ENCODE data around the gene DUS2.

Gene DUS2

DNA sequence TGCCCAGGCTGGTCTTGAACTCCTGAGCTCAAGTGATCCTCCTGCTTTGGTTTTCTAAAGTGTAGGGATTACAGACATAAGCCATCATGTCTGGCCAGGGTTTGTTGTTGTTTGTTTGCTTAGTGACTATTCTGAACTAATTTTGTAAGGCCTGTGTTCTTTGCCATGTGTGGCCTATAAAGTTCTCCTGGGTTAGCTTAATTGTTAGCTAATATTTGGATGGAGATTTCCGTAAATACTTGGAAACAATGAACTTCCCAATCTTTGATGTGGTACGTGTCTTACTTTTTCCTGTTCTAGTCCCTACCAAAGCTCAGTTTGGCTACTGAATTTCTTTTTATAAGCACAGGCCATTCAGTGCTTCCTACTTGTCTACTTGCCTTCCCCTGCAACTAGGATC lies 24.9 kb downstream of the DUS2 start:
- no peak for DNase-seq

DNA sequence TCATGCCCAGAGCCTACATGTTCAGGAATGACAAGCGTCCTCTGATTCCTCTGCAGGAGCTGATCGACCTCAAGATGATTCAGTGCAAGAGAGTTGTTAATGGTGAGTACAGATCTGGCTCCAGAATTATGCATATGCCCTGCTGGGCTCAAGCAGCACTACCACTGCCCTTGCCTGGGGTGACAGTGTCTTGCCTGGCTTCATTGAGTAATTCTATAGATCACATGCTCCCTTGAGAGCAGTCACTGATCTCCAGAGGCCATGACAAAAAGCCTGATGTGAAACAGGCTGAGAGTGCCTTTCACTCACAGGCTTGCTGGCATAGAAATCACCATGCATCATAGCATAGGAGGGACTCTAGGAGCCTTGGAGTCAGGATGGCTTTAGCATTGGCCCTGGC lies 26.4 kb downstream of the DUS2 start:
- no peak for DNase-seq

DNA sequence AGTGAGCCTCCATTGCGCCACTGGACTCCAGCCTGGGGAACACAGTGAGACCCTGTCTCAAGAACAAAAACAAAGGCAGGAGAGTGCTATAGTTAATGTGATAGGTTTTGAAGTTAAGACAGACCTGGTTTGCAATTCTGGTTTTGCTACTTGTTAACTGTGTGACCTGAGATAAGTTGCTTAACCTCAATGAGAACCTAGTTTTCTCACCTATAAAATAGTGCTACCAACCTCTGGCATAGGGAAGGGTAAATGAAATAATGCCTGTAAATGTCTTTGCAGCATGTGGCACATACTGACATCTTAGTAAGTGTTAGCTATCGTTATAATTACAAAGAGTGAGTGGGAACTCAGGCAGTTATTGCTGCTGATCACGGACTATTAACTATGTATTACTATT lies 32.3 kb downstream of the DUS2 start:
- no peak for DNase-seq

DNA sequence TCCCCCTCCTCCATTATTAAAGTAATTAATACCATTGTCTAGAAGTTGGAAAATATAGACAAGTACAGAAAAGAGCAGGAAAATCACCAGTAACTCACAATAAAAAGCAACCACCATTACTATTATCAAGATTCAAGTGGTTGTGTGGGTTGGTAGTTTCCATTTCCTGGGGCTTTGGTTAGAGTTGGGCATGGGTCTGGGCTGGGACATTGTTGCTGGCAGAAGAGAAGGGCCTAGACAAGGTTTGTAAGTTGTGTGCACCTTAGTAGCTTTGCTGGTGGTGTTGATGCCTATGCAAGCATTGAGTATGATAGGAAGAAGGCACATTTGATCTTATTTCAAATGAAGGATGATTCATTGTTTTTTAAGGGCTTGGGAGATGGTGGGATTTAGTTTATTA lies 36.7 kb downstream of the DUS2 start:
- DNase-seq, result no peak

DNA sequence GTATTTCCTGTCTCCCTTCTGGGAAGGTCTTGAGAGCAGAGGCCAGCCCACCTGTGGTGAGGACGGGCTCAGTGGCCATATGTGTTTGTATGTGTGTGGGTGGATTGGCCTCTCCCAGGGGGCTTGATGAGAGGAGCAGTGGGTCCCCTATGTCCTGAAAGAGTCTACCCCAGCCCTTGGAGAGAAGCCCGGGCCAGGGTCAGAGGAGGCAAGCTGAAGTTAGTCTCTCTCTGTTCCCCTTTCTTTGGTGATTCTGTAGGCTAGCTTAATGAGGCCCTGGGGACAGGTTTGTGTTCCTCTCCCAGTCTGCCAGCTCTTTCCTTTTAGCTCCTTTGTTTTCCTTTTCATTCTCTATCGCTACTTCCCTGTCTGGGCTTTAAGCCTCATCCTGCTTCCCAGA lies 38.3 kb downstream of the DUS2 start:
- DNase-seq, result no peak

DNA sequence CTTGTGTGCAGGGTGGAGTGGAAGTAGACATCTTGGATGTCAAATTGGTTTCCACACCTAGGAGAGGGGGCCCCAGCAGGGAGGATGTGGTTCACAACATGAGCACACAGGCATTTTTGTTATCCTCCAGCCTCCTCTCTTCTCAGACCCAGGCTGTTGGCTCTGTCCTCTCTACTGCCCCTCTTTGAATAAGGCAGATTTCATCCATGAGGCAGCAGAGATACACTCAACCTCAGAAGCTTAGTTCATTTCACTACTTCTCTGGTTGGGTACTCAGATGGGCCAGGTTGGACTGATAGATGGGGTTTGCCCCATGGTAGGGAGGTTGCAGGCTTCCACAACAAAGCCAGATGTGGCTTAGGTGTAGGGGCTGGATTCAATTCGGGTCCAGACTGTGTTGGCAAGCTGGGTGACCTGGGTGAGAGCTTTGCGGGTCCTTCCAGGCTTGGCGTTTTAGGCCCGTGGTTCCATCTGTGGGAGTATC lies 39.9 kb downstream of the DUS2 start:
- DNase-seq, result peak; percentile 69

DNA sequence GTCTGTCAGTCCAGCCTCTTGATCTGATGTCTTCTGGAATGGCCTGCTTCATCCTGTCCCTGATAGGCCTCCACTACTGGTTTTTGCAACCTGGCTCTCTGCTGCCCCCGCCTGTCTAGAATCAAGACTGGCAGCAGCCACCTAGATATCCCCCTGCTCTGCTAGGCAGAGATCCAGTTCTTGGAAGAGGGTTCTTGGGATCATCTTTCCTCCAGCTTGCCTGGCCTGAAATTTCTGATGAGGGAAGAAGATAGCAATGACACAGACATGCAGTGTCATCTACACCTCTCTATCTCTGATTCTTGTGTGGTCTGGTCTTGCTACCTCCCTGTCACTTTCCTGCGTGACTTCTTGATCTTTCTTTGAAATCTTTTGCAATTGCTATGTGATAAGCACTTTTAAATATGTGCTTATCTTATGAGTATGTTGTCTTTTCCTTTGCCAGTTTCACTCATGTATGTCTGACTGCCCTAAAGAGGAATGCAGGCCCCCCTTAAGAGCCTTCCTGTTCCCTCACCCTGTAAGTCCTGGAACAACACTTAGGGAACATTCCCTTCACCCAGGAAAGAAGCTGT lies 41.8 kb downstream of the DUS2 start:
- DNase-seq, result peak; percentile 84

DNA sequence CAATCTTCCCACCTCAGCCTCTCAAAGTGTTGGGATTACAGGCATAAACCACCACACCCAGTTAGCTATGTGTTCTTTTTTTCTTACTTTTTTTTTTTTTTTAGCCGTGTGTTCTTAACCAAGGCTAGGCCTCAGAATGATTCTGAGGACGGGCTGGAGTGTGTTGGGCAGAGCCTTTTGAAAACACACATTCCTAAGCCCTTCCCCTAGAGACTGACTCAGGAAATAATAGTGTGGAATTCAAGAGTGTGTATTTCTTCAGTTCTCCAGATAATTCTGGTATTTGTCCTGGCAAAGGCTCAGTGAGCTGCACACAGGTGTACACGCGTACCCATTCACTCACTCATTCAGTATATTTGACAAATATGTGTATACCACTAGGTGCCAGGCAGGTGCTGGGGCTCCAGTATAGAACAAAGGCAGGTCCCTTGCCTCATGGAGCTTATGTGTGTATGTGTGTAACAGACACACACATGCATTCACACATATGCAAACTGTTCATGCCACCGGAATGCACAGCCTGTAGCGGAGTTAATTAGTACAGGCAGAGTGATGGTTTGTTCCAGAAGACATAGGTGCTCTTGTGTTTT lies 42.7 kb downstream of the DUS2 start:
- DNase-seq, result no peak

DNA sequence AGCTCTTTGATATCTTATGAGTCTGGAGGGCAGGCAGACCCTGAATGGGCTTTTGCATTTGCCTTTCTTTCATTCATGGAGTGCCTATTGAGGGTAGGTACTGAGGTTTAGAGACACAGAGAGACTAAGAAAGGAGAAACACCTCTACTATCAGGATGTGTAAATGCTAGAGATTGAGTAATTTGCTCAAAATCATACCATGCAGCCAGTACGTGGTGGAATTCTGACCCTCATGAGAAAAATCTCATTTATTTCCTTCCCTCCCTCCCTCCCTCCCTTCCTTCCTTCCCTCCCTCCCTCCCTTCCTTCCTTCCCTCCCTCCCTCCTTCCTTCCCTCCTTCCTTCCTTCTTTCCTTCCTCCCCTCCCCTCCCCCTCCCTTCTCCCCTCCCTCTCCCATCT lies 43.7 kb downstream of the DUS2 start:
- DNase-seq, result no peak

DNA sequence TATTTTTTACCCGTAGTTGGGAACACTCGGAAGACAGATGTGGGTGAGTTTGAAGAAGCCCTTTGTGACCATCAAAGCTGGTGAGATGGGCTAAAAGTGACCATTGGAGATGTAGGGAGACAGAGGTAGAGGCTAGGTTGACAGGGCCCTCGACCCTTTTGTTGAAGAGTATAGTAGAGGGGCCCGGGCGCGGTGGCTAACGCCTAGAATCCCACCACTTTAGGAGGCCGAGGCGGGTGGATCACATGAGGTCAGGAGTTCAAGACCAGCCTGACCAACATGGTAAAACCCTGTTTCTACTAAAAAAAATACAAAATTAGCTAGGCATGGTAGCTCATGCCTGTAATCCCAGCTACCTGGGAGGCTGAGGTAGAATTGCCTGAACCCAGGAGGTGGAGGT lies 45.8 kb downstream of the DUS2 start:
- no peak for DNase-seq

DNA sequence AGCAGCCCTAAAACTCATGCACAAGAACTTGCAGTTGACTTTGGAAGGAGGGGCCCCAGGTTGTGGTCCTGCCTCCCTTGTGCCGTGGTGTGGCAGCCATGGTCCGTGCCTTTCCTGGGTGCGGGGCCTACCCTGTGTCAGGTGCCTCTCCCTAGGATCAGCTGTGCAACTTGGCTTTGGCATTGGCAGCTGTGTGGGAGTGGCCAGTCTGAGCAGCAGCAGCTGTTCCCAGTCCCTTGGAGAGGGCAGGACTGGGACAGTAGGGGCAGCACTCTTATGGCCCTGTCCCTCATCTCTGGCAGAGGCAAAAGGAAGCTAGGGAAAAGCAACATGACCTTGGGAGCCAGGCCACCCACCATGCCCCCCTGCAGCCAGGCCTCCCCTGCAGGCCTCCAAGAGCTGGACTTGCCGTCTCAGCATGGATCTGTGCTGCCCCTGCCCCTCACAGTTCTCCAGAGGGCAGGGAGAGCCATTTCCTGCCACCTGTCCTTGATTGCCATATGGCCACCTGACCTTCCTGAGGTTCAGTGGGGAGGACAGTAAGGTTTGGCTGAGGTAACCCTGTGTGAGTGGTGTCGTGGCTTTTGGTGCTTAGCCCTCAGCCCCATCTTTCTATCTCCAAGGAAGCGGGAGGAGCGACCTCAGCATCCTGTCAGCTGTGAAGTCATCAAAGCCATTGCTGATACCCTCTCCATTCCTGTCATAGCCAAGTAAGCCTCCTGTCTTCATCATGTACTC lies 46.6 kb downstream of the DUS2 start:
- DNase-seq, result peak; percentile 57

DNA sequence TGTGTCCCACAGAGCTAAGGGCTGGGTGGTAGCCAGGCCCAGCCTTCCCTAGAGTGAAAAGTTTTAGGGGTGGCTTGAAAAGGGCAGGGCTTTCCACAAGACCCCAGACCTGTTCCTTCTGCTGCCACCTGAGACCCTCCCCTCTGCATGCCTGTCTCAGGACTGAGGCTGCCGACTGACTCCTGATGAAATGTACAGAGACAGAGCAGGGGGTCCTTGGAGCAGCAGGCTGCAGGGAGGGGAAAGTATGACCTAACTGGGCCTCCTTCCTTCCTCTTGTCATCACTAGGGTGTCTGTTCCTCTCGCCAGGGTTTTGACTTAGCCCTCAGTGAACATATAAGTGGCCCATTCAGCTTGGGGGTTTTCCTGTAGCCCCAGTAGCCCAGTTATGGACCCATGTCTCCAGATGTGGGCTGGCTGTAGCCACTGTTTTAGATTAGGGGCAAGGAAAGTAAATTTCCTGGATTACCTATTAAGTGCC lies 47.2 kb downstream of the DUS2 start:
- DNase-seq, result no peak

DNA sequence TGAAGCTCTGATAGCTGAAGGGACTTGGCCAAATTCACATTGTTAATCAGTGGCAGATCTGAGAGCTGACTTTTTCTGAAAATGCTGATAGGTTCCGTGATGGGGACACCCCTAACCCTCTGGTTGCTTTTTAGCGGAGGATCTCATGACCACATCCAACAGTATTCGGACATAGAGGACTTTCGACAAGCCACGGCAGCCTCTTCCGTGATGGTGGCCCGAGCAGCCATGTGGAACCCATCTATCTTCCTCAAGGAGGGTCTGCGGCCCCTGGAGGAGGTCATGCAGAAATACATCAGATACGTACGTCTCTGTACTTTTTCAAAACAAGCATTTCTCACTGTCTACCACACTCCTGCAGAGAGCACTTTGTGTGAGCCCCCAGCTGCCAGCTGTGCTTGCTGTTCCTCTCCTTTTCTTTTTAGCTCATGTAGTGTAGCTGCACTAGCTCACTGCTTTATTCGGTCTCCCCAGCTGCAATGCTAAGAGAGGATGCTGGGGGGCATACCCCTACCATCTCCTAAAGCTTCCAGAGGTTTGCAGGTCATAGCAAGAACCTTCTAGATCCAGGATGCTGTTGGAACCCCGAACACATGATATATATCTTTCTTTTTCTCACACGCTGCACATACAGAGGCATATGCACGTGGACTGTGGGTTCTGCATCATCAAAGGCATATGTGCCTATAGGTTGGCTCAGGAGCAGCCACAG lies 47.9 kb downstream of the DUS2 start:
- peak; percentile 50 for DNase-seq

DNA sequence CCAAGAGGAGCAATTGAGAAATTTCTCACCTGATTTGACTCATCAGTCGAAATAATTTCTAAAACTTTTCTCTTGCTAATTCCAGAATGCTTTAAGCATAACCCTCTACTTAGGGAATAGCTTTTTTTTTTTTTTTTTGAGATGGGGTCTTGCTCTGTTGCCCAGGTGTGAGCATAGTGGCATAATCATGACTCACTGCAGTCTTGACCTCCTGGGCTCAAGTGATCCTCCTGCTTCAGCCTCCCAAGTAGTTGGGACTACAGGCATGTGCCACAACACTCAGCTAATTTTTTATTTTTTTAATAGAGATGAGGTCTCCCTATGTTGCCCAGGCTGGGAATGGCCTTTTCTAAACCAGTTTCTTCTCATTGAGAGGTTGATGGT lies 48.4 kb downstream of the DUS2 start:
- no peak for DNase-seq

DNA sequence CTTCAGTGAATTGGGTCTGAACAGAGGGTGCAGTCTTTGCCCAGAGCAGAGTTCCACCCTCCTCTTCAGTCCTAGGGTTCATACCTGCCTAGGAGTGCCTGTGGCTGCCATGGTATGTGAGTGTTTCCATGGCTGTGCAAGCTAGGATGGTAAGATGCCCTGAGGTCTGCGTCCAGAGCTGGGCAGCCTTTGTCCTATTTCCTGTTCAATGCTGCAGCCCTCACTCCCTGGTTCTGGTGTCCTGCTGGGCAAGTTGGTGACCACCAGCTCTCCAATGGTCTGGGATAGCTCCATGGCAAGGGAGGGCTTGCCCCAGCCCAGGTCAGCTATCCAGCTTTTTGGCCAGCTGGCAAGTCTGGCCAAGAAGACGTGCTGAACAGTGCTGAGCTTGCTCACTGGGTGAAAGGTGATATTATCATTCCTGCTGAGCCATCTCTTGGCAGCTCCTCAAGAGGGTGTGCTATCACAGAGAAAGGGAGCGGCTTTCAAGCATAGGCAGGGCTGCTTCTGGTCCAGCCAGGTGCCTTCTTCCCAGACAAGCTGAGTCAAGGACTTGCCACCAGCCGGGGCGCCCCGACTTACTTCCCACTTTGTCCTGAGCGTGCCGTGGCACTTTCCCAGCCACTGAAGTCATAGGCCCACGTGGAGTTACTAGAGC lies 49.1 kb downstream of the DUS2 start:
- no peak for DNase-seq

DNA sequence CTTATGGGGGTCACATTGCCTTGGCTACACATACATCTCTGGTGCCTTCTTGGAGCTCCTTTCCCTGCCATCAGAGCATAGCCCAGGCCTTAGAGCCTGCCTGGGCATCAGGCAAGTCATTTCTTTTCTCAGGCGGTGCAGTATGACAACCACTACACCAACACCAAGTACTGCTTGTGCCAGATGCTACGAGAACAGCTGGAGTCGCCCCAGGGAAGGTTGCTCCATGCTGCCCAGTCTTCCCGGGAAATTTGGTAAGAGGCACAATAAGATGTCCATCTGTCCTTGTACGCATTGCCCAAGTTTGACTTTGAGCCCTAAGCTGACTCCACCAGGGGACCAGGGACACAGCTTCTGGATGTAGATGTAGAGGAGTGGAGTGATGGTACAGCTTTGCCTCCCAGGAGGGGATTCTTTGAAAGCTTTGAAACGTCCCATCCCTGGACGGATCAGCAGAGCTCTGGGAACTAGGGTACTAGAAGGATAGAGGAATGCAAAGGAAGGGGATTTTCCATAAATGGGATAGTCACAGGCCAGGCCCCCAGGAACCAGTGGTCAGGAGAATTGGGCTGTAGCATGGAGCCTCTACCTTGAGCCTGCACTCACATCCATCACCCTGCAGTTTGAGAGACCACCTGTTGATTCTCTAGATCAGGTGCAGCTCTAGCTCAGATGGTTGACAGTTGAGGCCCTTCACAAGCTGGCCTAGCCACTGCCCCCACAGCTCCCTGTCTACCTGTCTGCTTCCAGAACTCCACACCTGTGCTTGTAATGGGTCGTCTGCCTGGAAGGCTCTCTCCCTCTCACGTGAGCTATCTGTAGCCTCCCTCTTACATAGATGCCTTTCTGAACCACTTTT lies 51.0 kb downstream of the DUS2 start:
- no peak for DNase-seq

DNA sequence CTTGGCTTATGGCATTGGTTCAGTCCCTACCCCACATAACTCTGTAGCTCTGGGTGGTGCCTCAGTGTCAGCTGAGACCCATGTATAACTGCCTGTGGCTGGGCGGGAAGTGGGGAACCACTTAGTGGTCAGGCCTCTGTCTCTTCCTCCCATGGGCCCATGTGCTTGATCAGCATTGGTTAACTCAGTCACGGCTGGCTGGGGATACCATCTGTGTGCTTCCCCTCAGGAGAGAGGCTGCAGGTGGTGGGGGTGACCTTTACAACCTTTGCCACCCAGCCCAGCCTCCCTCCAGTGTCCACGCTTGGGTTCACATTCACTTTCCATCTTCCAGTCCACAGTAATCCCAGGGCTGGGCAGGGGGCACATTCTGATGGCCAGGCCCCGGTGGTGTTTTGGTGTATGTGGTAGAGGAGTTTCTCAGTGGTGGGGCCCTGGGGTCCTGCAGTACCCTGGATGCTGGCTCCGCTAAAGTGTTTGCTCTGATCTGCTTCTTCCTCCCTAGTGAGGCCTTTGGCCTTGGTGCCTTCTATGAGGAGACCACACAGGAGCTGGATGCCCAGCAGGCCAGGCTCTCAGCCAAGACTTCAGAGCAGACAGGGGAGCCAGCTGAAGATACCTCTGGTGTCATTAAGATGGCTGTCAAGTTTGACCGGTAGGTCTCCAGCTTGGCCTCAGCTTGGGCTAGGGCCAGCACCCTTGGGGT lies 51.9 kb downstream of the DUS2 start:
- peak; percentile 87 for DNase-seq

DNA sequence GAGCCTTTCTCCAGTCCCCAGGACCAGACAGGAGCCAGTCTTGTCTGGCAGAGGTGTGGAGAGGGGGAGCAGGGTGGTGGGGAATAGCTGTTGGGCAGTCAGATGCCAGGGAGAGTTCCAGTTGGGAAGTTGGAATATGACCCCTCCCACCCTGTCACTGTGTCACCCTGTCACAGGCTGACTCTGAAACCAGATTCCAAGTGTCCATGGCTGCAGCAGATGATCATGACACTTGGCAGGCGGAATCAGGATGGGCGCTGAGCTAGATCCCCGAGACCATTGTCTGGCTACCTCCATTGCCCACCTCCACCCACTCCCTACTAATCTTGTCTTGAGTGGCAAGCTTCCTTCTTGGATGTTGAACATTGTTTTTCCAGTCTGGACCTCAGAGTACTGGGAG lies 52.9 kb downstream of the DUS2 start:
- DNase-seq, result no peak

DNA sequence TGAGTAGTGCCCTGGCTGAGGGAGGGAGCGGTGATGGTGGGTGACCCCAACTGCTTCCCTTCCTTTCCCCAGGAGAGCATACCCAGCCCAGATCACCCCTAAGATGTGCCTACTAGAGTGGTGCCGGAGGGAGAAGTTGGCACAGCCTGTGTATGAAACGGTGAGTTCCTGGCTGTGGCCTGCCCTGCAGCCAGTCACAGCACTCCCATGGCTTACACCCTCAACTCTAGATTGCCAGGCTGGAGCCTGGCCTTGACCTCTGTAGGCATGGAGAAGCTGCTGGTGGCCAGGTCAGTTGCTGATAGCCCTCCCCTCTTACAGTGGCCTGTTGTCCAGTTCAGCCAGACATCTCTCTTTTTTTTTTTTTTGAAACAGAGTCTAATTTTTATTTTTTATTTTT lies 53.5 kb downstream of the DUS2 start:
- no peak for DNase-seq

DNA sequence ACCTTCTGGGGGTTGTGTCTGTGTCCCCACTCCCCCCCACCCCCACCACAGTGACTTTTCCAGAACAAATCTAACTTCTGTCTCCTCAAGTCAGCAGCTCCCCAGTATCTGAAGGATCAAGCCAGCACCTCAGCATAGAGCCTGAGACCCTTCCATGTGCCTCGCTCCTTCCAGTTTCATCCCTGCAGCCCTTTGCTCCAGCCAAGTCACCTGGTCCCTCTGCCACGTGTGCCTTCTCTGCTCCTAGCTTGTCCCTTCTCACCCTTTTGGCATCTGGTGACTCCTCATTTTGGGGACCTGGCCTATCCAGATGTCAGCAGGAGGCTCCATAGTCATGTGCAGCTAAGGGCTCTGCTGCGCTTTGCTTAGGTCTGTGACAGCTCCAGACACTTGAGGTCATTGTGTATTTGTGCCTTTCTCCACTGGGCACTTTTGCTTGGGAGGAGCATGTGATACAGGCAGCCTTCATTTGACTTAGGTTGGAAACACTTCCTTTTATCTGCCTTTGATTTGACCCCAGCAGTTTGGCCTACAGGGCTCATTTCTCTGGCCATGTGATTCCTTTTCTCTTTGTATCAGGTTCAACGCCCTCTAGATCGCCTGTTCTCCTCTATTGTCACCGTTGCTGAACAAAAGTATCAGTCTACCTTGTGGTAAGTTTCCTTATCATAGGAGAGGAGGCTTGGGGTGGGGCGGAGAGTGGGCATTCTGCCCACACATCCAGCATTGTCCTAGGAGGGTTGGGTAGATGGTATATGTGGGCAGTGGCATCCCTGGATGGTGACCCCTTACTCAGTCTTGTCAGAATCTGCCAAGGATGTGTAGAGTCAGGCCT lies 55.0 kb downstream of the DUS2 start:
- no peak for DNase-seq
